ENCODE measurements around the gene PPM1K. TPM values are rescaled to one million over a fixed set of nuclear protein-coding genes. Genes with fewer than 3 reads are reported as not detected.
A peak's percentile ranks its signal among the peaks of the same experiment; 100 is the strongest.

PPM1K gene
- total RNA-seq, 2 experiments from 2014 or later, result 71.0 to 78.1 TPM

DNA sequence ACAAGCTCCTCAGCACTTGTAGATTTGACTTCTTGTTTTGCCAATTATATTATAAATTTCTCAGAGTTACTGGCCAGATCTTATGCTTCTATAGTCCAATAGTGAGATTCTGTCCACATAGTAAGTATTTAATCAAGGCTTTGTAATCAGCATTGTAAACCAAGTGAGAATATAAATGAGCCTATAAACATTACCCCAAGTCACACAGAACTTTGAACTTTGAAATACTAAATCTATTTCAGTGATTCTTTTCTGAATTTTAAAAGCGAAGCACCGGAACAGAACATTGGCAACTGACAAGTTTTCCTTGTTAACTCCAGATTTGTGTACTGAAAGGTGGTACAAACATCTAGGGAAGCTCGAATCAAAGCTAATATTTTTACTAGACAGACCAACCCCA, 37.2 kb downstream of the PPM1K start:
- Histone ChIP-seq H3K4me3 (ENCODE audit: low read length) (no peak overlapping the region), H3K27me3 (ENCODE audit: control insufficient read depth in 1 of 2, insufficient read depth in 2 of 2, low read length in 2 of 2) (no peaks in the 10 kb centered on the region), H3K4me1 (ENCODE audit: insufficient read depth, low read length) (peaks cover 15% of the 10 kb centered on the region), H3K9me3 (ENCODE audit: control insufficient read depth in 1 of 2, insufficient read depth in 1 of 2, low read length in 2 of 2) (no peaks in the 10 kb centered on the region), H3K36me3 (ENCODE audit: insufficient read depth, low read length) (no peaks in the 10 kb centered on the region), H3K27ac (ENCODE audit: low read depth in 1 of 2, low read length in 2 of 2) (no peak overlapping the region)
- Mint-ChIP-seq H3K4me3 (no peak overlapping the region), H3K9me3 (no peaks in the 10 kb centered on the region), H3K27ac (no peak overlapping the region), H3K27me3 (no peaks in the 10 kb centered on the region), H3K36me3 (ENCODE audit: low read depth) (no peaks in the 10 kb centered on the region), H3K4me1 (ENCODE audit: low read depth) (peaks cover 13% of the 10 kb centered on the region)
- intact Hi-C loops (cut with DNase I, micrococcal nuclease), result no loop called here
- CTCF ChIA-PET, result no interaction called here
- TF ChIP-seq, protein P1, sequence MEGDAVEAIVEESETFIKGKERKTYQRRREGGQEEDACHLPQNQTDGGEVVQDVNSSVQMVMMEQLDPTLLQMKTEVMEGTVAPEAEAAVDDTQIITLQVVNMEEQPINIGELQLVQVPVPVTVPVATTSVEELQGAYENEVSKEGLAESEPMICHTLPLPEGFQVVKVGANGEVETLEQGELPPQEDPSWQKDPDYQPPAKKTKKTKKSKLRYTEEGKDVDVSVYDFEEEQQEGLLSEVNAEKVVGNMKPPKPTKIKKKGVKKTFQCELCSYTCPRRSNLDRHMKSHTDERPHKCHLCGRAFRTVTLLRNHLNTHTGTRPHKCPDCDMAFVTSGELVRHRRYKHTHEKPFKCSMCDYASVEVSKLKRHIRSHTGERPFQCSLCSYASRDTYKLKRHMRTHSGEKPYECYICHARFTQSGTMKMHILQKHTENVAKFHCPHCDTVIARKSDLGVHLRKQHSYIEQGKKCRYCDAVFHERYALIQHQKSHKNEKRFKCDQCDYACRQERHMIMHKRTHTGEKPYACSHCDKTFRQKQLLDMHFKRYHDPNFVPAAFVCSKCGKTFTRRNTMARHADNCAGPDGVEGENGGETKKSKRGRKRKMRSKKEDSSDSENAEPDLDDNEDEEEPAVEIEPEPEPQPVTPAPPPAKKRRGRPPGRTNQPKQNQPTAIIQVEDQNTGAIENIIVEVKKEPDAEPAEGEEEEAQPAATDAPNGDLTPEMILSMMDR (IDR thresholded peaks at IDR 0.05), result no peak
- DNase-seq, result no peak
- no peak for ATAC-seq (ENCODE audit: poor library complexity)
- POLR2A ChIA-PET, result no interaction called here

DNA sequence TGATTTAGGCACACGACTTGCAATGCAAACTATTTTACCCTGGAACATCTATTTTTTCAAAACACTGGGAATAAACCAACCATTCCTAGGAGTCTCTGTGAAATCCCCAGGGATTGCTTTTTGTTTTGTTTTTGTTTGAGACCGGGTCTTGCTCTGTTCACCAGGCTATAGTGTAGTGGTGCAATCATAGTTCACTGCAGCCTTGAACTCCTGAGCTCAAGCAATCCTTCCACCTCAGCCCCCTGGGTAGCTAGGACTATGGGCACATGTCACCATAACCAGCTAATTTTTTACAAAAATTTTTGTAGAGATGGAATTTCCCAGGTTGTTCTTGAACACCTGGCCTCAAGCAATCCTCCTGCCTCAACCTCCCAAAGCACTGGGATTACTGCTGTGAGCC, 37.8 kb downstream of the PPM1K start:
- Mint-ChIP-seq H3K9me3 (no peaks in the 10 kb centered on the region), H3K27me3 (no peaks in the 10 kb centered on the region), H3K4me3 (no peak overlapping the region), H3K27ac (no peak overlapping the region), H3K4me1 (ENCODE audit: low read depth) (peaks cover 13% of the 10 kb centered on the region), H3K36me3 (ENCODE audit: low read depth) (no peaks in the 10 kb centered on the region)
- peaks cover 15% of the 10 kb centered on the region for H3K4me1 ChIP-seq (ENCODE audit: insufficient read depth, low read length)
- H3K4me3 ChIP-seq (ENCODE audit: low read length), result no peak overlapping the region
- CTCF ChIA-PET, result no interaction called here
- H3K9me3 ChIP-seq (ENCODE audit: control insufficient read depth in 1 of 2, insufficient read depth in 1 of 2, low read length in 2 of 2), result no peaks in the 10 kb centered on the region
- H3K27me3 ChIP-seq (ENCODE audit: control insufficient read depth in 1 of 2, insufficient read depth in 2 of 2, low read length in 2 of 2), result no peaks in the 10 kb centered on the region
- TF ChIP-seq, protein P1 (IDR thresholded peaks at IDR 0.05), result no peak
- DNase-seq (no peak), ATAC-seq (ENCODE audit: poor library complexity) (no peak)
- no peaks in the 10 kb centered on the region for H3K36me3 ChIP-seq (ENCODE audit: insufficient read depth, low read length)
- POLR2A ChIA-PET, result no interaction called here
- intact Hi-C loops (cut with DNase I, micrococcal nuclease), result no loop called here
- H3K27ac ChIP-seq (ENCODE audit: low read depth in 1 of 2, low read length in 2 of 2), result no peak overlapping the region

DNA sequence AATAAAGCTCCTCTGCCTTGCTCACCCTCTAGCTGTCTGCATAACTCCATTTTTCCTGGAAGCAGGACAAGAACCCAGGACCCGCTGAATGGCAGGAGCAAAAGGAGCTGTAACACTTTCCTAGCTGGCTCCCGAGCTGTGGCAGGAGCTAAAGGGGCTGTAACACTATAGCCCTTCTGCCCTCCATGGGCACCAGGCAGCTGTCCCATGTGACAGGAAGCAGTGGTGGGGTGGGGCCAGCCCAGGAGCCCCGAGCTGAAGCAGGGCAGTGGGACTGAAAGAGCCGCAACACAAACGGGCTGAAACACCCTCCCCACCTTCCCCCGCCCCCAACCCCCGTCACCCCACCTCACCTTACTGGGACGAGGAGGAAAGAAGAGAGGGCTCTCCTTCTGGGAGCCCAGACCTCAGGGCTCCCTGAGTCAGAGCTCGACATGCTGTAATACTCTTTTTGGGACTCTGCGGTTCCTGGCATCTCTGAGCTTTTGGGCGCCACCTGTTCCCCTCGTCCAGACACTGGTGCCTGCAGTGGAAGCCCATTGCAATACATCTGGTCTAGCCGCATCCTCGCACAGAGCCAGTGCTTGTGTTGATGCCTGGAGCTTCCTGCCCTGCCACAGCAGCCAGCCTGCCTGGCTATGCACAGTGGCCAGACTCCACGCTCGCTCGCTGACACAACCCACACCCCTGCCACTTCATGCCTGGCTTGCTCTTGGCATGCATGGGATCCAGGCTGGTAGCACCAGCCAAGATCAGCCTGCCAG, 39.4 kb downstream of the PPM1K start:
- no peaks in the 10 kb centered on the region for H3K27me3 Mint-ChIP-seq
- POLR2A ChIA-PET, result interaction anchor here (0.6 to 1.9 kb wide), 5 partner anchors 10 to 244 kb away, joined by 3 to 18 read pairs (median 5); partner anchors contain the start of gene PPM1K
- peak overlapping the region; percentile 22 for H3K4me3 ChIP-seq (ENCODE audit: low read length)
- DNase-seq (peak in 11 of 14 experiments; percentile 13 to 58 (median 38)), ATAC-seq (ENCODE audit: poor library complexity) (peak; percentile 77)
- peaks cover 13% of the 10 kb centered on the region for H3K4me1 Mint-ChIP-seq (ENCODE audit: low read depth)
- intact Hi-C loops (cut with DNase I, micrococcal nuclease), result no loop called here
- H3K9me3 ChIP-seq (ENCODE audit: control insufficient read depth in 1 of 2, insufficient read depth in 1 of 2, low read length in 2 of 2), result no peaks in the 10 kb centered on the region
- peaks cover 15% of the 10 kb centered on the region for H3K4me1 ChIP-seq (ENCODE audit: insufficient read depth, low read length)
- H3K9me3 Mint-ChIP-seq, result no peaks in the 10 kb centered on the region
- no peak overlapping the region for H3K27ac ChIP-seq (ENCODE audit: low read depth in 1 of 2, low read length in 2 of 2)
- TF ChIP-seq, protein P1 (IDR thresholded peaks at IDR 0.05), result no peak
- H3K4me3 Mint-ChIP-seq, result peak overlapping the region; percentile 18
- no peaks in the 10 kb centered on the region for H3K36me3 ChIP-seq (ENCODE audit: insufficient read depth, low read length)
- CTCF ChIA-PET, result no interaction called here
- no peaks in the 10 kb centered on the region for H3K27me3 ChIP-seq (ENCODE audit: control insufficient read depth in 1 of 2, insufficient read depth in 2 of 2, low read length in 2 of 2)
- no peak overlapping the region for H3K27ac Mint-ChIP-seq
- H3K36me3 Mint-ChIP-seq (ENCODE audit: low read depth), result no peaks in the 10 kb centered on the region
